GM06990 (cell line): ENCODE measurements around the gene TRAPPC14.

Experiments
- DNase-seq: peaks from one replicate; pipeline ENCODE4 v3.0.0-alpha.2; 2011; ENCODE audit not compliant: insufficient read length; ENCODE audit errors: extremely low read depth
- H3K27me3 ChIP-seq: replicated peaks from 2 replicates; pipeline ENCODE4 v1.6.0; 2011; ENCODE audit warnings: low read length; ENCODE audit not compliant: control insufficient read depth, insufficient read depth
- H3K36me3 ChIP-seq: 2 replicates; pipeline ENCODE4 v1.5.1; 2011; ENCODE audit warnings: low read length; ENCODE audit not compliant: control insufficient read depth, insufficient read depth
- H3K4me3 ChIP-seq: replicated peaks from 2 replicates; pipeline ENCODE4 v1.5.1; 2011; ENCODE audit warnings: low read depth, mild to moderate bottlenecking, control low read depth, low read length
- CTCF ChIP-seq: IDR thresholded peaks from 2 replicates; pipeline ENCODE4 v1.5.1; 2011; ENCODE audit warnings: low read length, control low read depth, mild to moderate bottlenecking, inconsistent platforms; ENCODE audit not compliant: insufficient read depth, poor library complexity, severe bottlenecking

Gene TRAPPC14

GRCh38 chr7:100111914-100112313 lies 46.6 kb downstream of the TRAPPC14 start:
- Histone ChIP-seq H3K4me3 (no peak overlapping the region), H3K36me3 (peaks cover 21% of the 10 kb centered on the region), H3K27me3 (no peaks in the 10 kb centered on the region)
- DNase-seq: no peak
- no peak for TF ChIP-seq CTCF

GRCh38 chr7:100111156-100111555 lies 47.4 kb downstream of the TRAPPC14 start:
- Histone ChIP-seq H3K27me3 (no peaks in the 10 kb centered on the region), H3K36me3 (peaks cover 22% of the 10 kb centered on the region), H3K4me3 (no peak overlapping the region)
- no peak for TF ChIP-seq CTCF
- DNase-seq: no peak

- Histone ChIP-seq H3K27me3 (no peaks in the 10 kb centered on the region), H3K36me3 (peaks cover 27% of the 10 kb centered on the region)
These were observed 48.9 kb downstream of the TRAPPC14 start for GRCh38 chr7:100109521-100110163.

GRCh38 chr7:100107890-100108289 lies 50.6 kb downstream of the TRAPPC14 start:
- DNase-seq: no peak
- no peak for TF ChIP-seq CTCF
- Histone ChIP-seq H3K36me3 (peaks cover 23% of the 10 kb centered on the region), H3K27me3 (no peaks in the 10 kb centered on the region), H3K4me3 (no peak overlapping the region)

More at GRCh38 chr7:100109521-100110163, 48.9 kb downstream of the TRAPPC14 start:
- DNase-seq: no peak
- TF ChIP-seq CTCF: no peak
- H3K4me3 ChIP-seq: no peak overlapping the region

- Histone ChIP-seq H3K4me3 (no peak overlapping the region), H3K27me3 (no peaks in the 10 kb centered on the region), H3K36me3 (peaks cover 23% of the 10 kb centered on the region)
- no peak for TF ChIP-seq CTCF
- no peak for DNase-seq
These were observed 51.3 kb downstream of the TRAPPC14 start for GRCh38 chr7:100107125-100107737.
